ENCODE results near the gene RBM38. TPM values are rescaled to one million over a fixed set of nuclear protein-coding genes. Genes with fewer than 3 reads are reported as not detected.

Gene RBM38
- total and polyA plus RNA-seq, 12 donors: 3.0 to 30.9 (median 14.1) TPM

- Histone ChIP-seq H3K27me3 (no peaks in the 10 kb centered on the region), H3K4me3 (no peak overlapping the region), H3K9me3 (replicated peaks in 1 of 3) (no peaks in the 10 kb centered on the region), H3K36me3 (replicated peaks in 1 of 2) (peaks cover 0 to 12% of the 10 kb centered on the region in 2 donors), H3K27ac (no peak overlapping the region), H3K4me1 (replicated peaks in 1 of 2) (peaks cover 5 to 6% of the 10 kb centered on the region in 2 donors)
- 88 to 94% (median 89%) methylated on average over 23 to 29 of the region's 29 CpGs for WGBS, 4 donors
- DNase-seq: no peak
- intact Hi-C loops (cut with DNase I): no loop called here
- TF ChIP-seq CTCF (IDR thresholded peaks at IDR 0.05): no peak
- no peak for TF ChIP-seq POLR2A (IDR thresholded peaks at IDR 0.05)
Measured at GRCh38 chr20:57408536-57409233, 17.5 kb downstream of the RBM38 start.

- no peaks in the 10 kb centered on the region for H3K27me3 ChIP-seq
- H3K4me1 ChIP-seq (replicated peaks in 1 of 2): peaks cover 5 to 6% of the 10 kb centered on the region in 2 donors
- intact Hi-C loops (cut with DNase I): no loop called here
- TF ChIP-seq POLR2A (IDR thresholded peaks at IDR 0.05) (no peak), CTCF (IDR thresholded peaks at IDR 0.05) (no peak)
- no peaks in the 10 kb centered on the region for H3K9me3 ChIP-seq (replicated peaks in 1 of 3)
- DNase-seq: no peak
- no peak overlapping the region for H3K27ac ChIP-seq
- WGBS, 4 donors: 73 to 89% (median 81%) methylated on average over 15 to 16 of the region's 16 CpGs
- peaks cover 0 to 12% of the 10 kb centered on the region in 2 donors for H3K36me3 ChIP-seq (replicated peaks in 1 of 2)
- no peak overlapping the region for H3K4me3 ChIP-seq
Measured at GRCh38 chr20:57409316-57409671, 18.1 kb downstream of the RBM38 start.

GRCh38 chr20:57409672-57410397 lies 18.6 kb downstream of the RBM38 start:
- Histone ChIP-seq H3K4me3 (no peak overlapping the region), H3K27me3 (no peaks in the 10 kb centered on the region), H3K4me1 (replicated peaks in 1 of 2) (peaks cover 5 to 6% of the 10 kb centered on the region in 2 donors), H3K27ac (no peak overlapping the region), H3K9me3 (replicated peaks in 1 of 3) (no peaks in the 10 kb centered on the region), H3K36me3 (replicated peaks in 1 of 2) (peaks cover 0 to 12% of the 10 kb centered on the region in 2 donors)
- no peak for TF ChIP-seq POLR2A (IDR thresholded peaks at IDR 0.05)
- no peak for TF ChIP-seq CTCF (IDR thresholded peaks at IDR 0.05)
- intact Hi-C loops (cut with DNase I): no loop called here
- DNase-seq: peak in 6 of 7 donors; percentile 13 to 59 (median 53)
- WGBS, 4 donors: 32 to 62% (median 37%) methylated on average over 10 to 14 of the region's 14 CpGs

GRCh38 chr20:57410398-57410920 lies 19.3 kb downstream of the RBM38 start:
- H3K27ac ChIP-seq: no peak overlapping the region
- H3K4me1 ChIP-seq (replicated peaks in 1 of 2): peaks cover 5 to 6% of the 10 kb centered on the region in 2 donors
- WGBS, 4 donors: 60 to 86% (median 73%) methylated on average over 4 to 15 of the region's 15 CpGs
- H3K4me3 ChIP-seq: no peak overlapping the region
- DNase-seq: no peak
- TF ChIP-seq CTCF (IDR thresholded peaks at IDR 0.05) (no peak), POLR2A (IDR thresholded peaks at IDR 0.05) (no peak)
- no peaks in the 10 kb centered on the region for H3K27me3 ChIP-seq
- H3K36me3 ChIP-seq (replicated peaks in 1 of 2): peaks cover 0 to 12% of the 10 kb centered on the region in 2 donors
- intact Hi-C loops (cut with DNase I): no loop called here
- no peaks in the 10 kb centered on the region for H3K9me3 ChIP-seq (replicated peaks in 1 of 3)

Measured in adrenal gland (tissue), 12 donors.